ENCODE data around the gene PHLDB1.

PHLDB1 gene

GRCh38 chr11:118604566-118604965 lies 2.8 kb upstream of the PHLDB1 start:
- ChIA-PET CTCF (interaction anchor here (0.6 to 1.2 kb wide), 2 partner anchors 10 to 55 kb away, joined by 3 to 4 read pairs; no protein-coding TSS in a partner anchor), POLR2A (interaction anchor here (1.0 to 1.4 kb wide), 2 partner anchors 17 to 22 kb away, joined by 3 read pairs; no protein-coding TSS in a partner anchor)
- TF ChIP-seq FOXA1 (IDR thresholded peaks at IDR 0.05) (no peak), FOXM1 (IDR thresholded peaks at IDR 0.05; ENCODE audit: borderline replicate concordance) (no peak), ZNF384 (IDR thresholded peaks at IDR 0.05) (no peak), FOXK2 (IDR thresholded peaks at IDR 0.05) (no peak), L3MBTL2 (conservative IDR thresholded peaks at IDR 0.05) (no peak), HDGF (IDR thresholded peaks at IDR 0.05; ENCODE audit: borderline replicate concordance) (no peak), ARNT (IDR thresholded peaks at IDR 0.05) (no peak), SP1 (IDR thresholded peaks at IDR 0.05) (no peak), BHLHE40 (IDR thresholded peaks at IDR 0.05; ENCODE audit: borderline replicate concordance) (no peak), LEF1 (IDR thresholded peaks at IDR 0.05; ENCODE audit: borderline replicate concordance) (no peak), TARDBP (IDR thresholded peaks at IDR 0.05) (no peak)
- no peak for DNase-seq (ENCODE audit: extremely low spot score)

- POLR2A ChIA-PET: interaction anchor here (1.0 to 1.4 kb wide), 2 partner anchors 16 to 22 kb away, joined by 3 read pairs; no protein-coding TSS in a partner anchor
- TF ChIP-seq ARNT (IDR thresholded peaks at IDR 0.05) (no peak), BHLHE40 (IDR thresholded peaks at IDR 0.05; ENCODE audit: borderline replicate concordance) (no peak), L3MBTL2 (conservative IDR thresholded peaks at IDR 0.05) (no peak), SUZ12 (IDR thresholded peaks at IDR 0.05) (no peak)
- CTCF ChIA-PET: interaction anchor here (0.6 to 1.8 kb wide), 4 partner anchors 10 to 84 kb away, joined by 3 to 6 read pairs (median 4); no protein-coding TSS in a partner anchor
- no peak for DNase-seq (ENCODE audit: extremely low spot score)
Observed at GRCh38 chr11:118605116-118605867, 2.1 kb upstream of the PHLDB1 start.

- DNase-seq (ENCODE audit: extremely low spot score): no peak
- ChIA-PET CTCF (interaction anchor here (0.9 to 1.8 kb wide), 2 partner anchors 11 to 83 kb away, joined by 3 to 6 read pairs; no protein-coding TSS in a partner anchor), POLR2A (interaction anchor here (1.1 to 4.1 kb wide), 4 partner anchors 15 to 53 kb away, joined by 3 to 28 read pairs (median 4); no protein-coding TSS in a partner anchor)
- TF ChIP-seq SP1 (IDR thresholded peaks at IDR 0.05) (no peak), LEF1 (IDR thresholded peaks at IDR 0.05; ENCODE audit: borderline replicate concordance) (no peak), FOXA1 (IDR thresholded peaks at IDR 0.05) (no peak), HDGF (IDR thresholded peaks at IDR 0.05; ENCODE audit: borderline replicate concordance) (no peak), PKNOX1 (IDR thresholded peaks at IDR 0.05) (no peak), TARDBP (IDR thresholded peaks at IDR 0.05) (no peak), CTBP1 (IDR thresholded peaks at IDR 0.05; ENCODE audit: borderline replicate concordance) (no peak), SUZ12 (IDR thresholded peaks at IDR 0.05) (no peak), L3MBTL2 (conservative IDR thresholded peaks at IDR 0.05) (no peak), FOXM1 (IDR thresholded peaks at IDR 0.05; ENCODE audit: borderline replicate concordance) (no peak), NFRKB (IDR thresholded peaks at IDR 0.05) (no peak), FOXK2 (IDR thresholded peaks at IDR 0.05) (no peak), ARNT (IDR thresholded peaks at IDR 0.05) (no peak), ZNF384 (IDR thresholded peaks at IDR 0.05) (no peak), ELF4 (IDR thresholded peaks at IDR 0.05) (no peak), BHLHE40 (IDR thresholded peaks at IDR 0.05; ENCODE audit: borderline replicate concordance) (no peak)
Observed at GRCh38 chr11:118606157-118606843, 1.1 kb upstream of the PHLDB1 start.

- no peak for TF ChIP-seq BHLHE40 (IDR thresholded peaks at IDR 0.05; ENCODE audit: borderline replicate concordance)
- TF ChIP-seq ZNF384 (IDR thresholded peaks at IDR 0.05): no peak
- no peak for TF ChIP-seq SUZ12 (IDR thresholded peaks at IDR 0.05)
- TF ChIP-seq FOXA1 (IDR thresholded peaks at IDR 0.05): no peak
- TF ChIP-seq FOXK2 (IDR thresholded peaks at IDR 0.05): no peak
- TF ChIP-seq ELF4 (IDR thresholded peaks at IDR 0.05): no peak
- no peak for TF ChIP-seq CTBP1 (IDR thresholded peaks at IDR 0.05; ENCODE audit: borderline replicate concordance)
- ChIA-PET POLR2A (interaction anchor here (0.6 to 4.1 kb wide), 5 partner anchors 12 to 52 kb away, joined by 3 to 28 read pairs (median 3); no protein-coding TSS in a partner anchor), CTCF (interaction anchor here (1.8 kb wide), 1 partner anchor 12 kb away, joined by 6 read pairs; no protein-coding TSS in a partner anchor)
- DNase-seq (ENCODE audit: extremely low spot score): peak; percentile 4
Observed at GRCh38 chr11:118606844-118607228, 579 bp upstream of the PHLDB1 start.

- TF ChIP-seq HDGF (IDR thresholded peaks at IDR 0.05; ENCODE audit: borderline replicate concordance): no peak
- no peak for TF ChIP-seq ELF4 (IDR thresholded peaks at IDR 0.05)
- no peak for TF ChIP-seq NFRKB (IDR thresholded peaks at IDR 0.05)
- TF ChIP-seq FOXA1 (IDR thresholded peaks at IDR 0.05): no peak
- no peak for TF ChIP-seq FOXM1 (IDR thresholded peaks at IDR 0.05; ENCODE audit: borderline replicate concordance)
- TF ChIP-seq LEF1 (IDR thresholded peaks at IDR 0.05; ENCODE audit: borderline replicate concordance): no peak
- TF ChIP-seq FOXK2 (IDR thresholded peaks at IDR 0.05): no peak
- TF ChIP-seq TARDBP (IDR thresholded peaks at IDR 0.05): no peak
- no peak for TF ChIP-seq BHLHE40 (IDR thresholded peaks at IDR 0.05; ENCODE audit: borderline replicate concordance)
- no peak for TF ChIP-seq ZNF384 (IDR thresholded peaks at IDR 0.05)
- TF ChIP-seq SUZ12 (IDR thresholded peaks at IDR 0.05): no peak
- TF ChIP-seq L3MBTL2 (conservative IDR thresholded peaks at IDR 0.05): no peak; the same call in none of the 2 replicates
- TF ChIP-seq ARNT (IDR thresholded peaks at IDR 0.05): no peak
- no peak for TF ChIP-seq PKNOX1 (IDR thresholded peaks at IDR 0.05)
- TF ChIP-seq CTBP1 (IDR thresholded peaks at IDR 0.05; ENCODE audit: borderline replicate concordance): no peak
- no peak for TF ChIP-seq SP1 (IDR thresholded peaks at IDR 0.05)
- DNase-seq (ENCODE audit: extremely low spot score): peak; percentile 39
- CTCF ChIA-PET: interaction anchor here (0.6 to 1.3 kb wide), 6 partner anchors 12 to 319 kb away, joined by 3 to 6 read pairs (median 4); no protein-coding TSS in a partner anchor
- POLR2A ChIA-PET: interaction anchor here (0.9 to 4.1 kb wide), 5 partner anchors 13 to 50 kb away, joined by 3 to 28 read pairs (median 4); partner anchors contain the start of gene ARCN1
Observed at GRCh38 chr11:118608360-118609227, 1.2 kb downstream of the PHLDB1 start.
